OCI-LY1 (cell line): Measurements from ENCODE around the gene IVNS1ABP.

Experiments used
- H2AFZ ChIP-seq: fragments of 200-600 bp; sonication (generic), shearing (Covaris generic); 2 replicates; pipeline ENCODE4 v1.6.0; 2014; ENCODE audit warnings: antibody characterized with exemption, mild to moderate bottlenecking, low read length
- H3F3A ChIP-seq: fragments of 200-600 bp; sonication (generic), shearing (Covaris generic); 2 replicates; pipeline ENCODE4 v1.6.0; 2014; ENCODE audit warnings: mild to moderate bottlenecking, antibody characterized with exemption, low read length, moderate library complexity; ENCODE audit not compliant: insufficient read depth
- H3K27ac ChIP-seq: fragments of 200-600 bp; sonication (generic); 2 replicates; pipeline ENCODE4 v1.5.1; 2014; ENCODE audit warnings: low read length, mixed run types, mild to moderate bottlenecking, low read depth; ENCODE audit not compliant: poor library complexity, severe bottlenecking
- H3K27me3 ChIP-seq: fragments of 200-600 bp; sonication (generic); 2 replicates; pipeline ENCODE4 v1.6.0; 2014; ENCODE audit warnings: antibody characterized with exemption, mild to moderate bottlenecking, low read length, moderate library complexity; ENCODE audit not compliant: insufficient read depth
- H3K36me3 ChIP-seq: fragments of 200-600 bp; sonication (generic); 2 replicates; pipeline ENCODE4 v1.6.1; 2014; ENCODE audit warnings: mild to moderate bottlenecking, antibody characterized with exemption, low read length, moderate library complexity, mixed read lengths; ENCODE audit not compliant: insufficient read depth
- H3K4me1 ChIP-seq: fragments of 200-600 bp; sonication (generic); 2 replicates; pipeline ENCODE4 v1.5.1; 2014; ENCODE audit warnings: mild to moderate bottlenecking, low read length, moderate library complexity; ENCODE audit not compliant: insufficient read depth, severe bottlenecking
- H3K4me2 ChIP-seq: fragments of 200-600 bp; sonication (generic), shearing (Covaris generic); 2 replicates; pipeline ENCODE4 v1.6.1; 2014; ENCODE audit warnings: low read length
- H3K4me3 ChIP-seq: fragments of 200-600 bp; sonication (generic); 2 replicates; pipeline ENCODE4 v1.5.1; 2014; ENCODE audit warnings: low read length, low read depth, mild to moderate bottlenecking, mixed read lengths; ENCODE audit not compliant: poor library complexity, severe bottlenecking
- H3K79me2 ChIP-seq: fragments of 200-600 bp; shearing (Covaris generic); 2 replicates; pipeline ENCODE4 v1.6.1; 2016; ENCODE audit warnings: mixed run types, low read length, mixed read lengths; ENCODE audit not compliant: insufficient read depth
- H3K9ac ChIP-seq: fragments of 200-600 bp; sonication (generic), shearing (Covaris generic); 2 replicates; pipeline ENCODE4 v1.6.1; 2014; ENCODE audit warnings: mild to moderate bottlenecking, low read length, mixed read lengths
- H3K9me2 ChIP-seq: fragments of 200-600 bp; sonication (generic), shearing (Covaris generic); 2 replicates; pipeline ENCODE4 v1.6.1; 2014; ENCODE audit warnings: low read depth, mild to moderate bottlenecking, low read length, mixed read lengths
- H3K9me3 ChIP-seq: fragments of 200-600 bp; shearing (Covaris generic); 2 replicates; pipeline ENCODE4 v1.6.1; 2014; ENCODE audit warnings: low read length, mixed read lengths
- H4K20me1 ChIP-seq: fragments of 200-600 bp; sonication (generic), shearing (Covaris generic); 2 replicates; pipeline ENCODE4 v1.6.0; 2016; ENCODE audit warnings: mild to moderate bottlenecking, low read length; ENCODE audit not compliant: insufficient read depth
- EZH2 ChIP-seq: fragments of 200-600 bp; sonication (generic), shearing (Covaris generic); IDR thresholded peaks from 2 replicates; pipeline ENCODE4 v1.8.0; 2017; ENCODE audit warnings: borderline replicate concordance, mixed run types, mild to moderate bottlenecking, antibody characterized with exemption, low read length, moderate library complexity, mixed read lengths
- TF ChIP-seq, protein P1 (sequence below): fragments of 200-600 bp; sonication (generic), shearing (Covaris generic); IDR thresholded peaks from 2 replicates; pipeline ENCODE4 v1.5.1; 2017; ENCODE audit warnings: mild to moderate bottlenecking, antibody characterized with exemption, low read length, moderate library complexity, mixed read lengths

Gene IVNS1ABP

DNA sequence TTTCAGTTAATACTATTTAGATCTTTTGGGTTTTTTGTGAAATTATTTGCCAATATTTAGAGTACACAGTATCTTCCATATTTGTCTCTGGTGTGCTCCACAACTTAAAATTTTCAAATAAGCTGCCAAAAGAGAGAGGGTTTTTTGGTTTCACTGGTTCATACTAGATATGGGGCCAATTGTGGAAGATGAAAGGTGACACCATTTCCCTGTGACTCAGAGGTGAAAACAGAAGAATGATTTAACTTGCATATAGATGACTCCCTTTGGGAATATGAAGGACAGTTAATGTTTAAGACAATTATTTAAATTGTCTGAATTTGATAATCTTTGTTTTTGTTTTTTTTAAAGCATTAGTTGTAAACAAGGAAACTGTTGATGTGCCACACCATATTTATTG, 37.5 kb downstream of the IVNS1ABP start:
- Histone ChIP-seq H2AFZ (no peak overlapping the region), H3K36me3 (no peaks in the 10 kb centered on the region), H3K79me2 (no peaks in the 10 kb centered on the region), H3K27me3 (no peaks in the 10 kb centered on the region), H3K27ac (no peak overlapping the region), H3K9ac (no peak overlapping the region), H3K9me2 (no peaks in the 10 kb centered on the region), H3K4me3 (no peak overlapping the region), H3F3A (no peaks in the 10 kb centered on the region), H3K4me2 (no peak overlapping the region), H3K9me3 (no peaks in the 10 kb centered on the region), H4K20me1 (no peaks in the 10 kb centered on the region), H3K4me1 (no peaks in the 10 kb centered on the region)
- TF ChIP-seq EZH2 = no peak
- TF ChIP-seq, protein P1, sequence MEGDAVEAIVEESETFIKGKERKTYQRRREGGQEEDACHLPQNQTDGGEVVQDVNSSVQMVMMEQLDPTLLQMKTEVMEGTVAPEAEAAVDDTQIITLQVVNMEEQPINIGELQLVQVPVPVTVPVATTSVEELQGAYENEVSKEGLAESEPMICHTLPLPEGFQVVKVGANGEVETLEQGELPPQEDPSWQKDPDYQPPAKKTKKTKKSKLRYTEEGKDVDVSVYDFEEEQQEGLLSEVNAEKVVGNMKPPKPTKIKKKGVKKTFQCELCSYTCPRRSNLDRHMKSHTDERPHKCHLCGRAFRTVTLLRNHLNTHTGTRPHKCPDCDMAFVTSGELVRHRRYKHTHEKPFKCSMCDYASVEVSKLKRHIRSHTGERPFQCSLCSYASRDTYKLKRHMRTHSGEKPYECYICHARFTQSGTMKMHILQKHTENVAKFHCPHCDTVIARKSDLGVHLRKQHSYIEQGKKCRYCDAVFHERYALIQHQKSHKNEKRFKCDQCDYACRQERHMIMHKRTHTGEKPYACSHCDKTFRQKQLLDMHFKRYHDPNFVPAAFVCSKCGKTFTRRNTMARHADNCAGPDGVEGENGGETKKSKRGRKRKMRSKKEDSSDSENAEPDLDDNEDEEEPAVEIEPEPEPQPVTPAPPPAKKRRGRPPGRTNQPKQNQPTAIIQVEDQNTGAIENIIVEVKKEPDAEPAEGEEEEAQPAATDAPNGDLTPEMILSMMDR = no peak

DNA sequence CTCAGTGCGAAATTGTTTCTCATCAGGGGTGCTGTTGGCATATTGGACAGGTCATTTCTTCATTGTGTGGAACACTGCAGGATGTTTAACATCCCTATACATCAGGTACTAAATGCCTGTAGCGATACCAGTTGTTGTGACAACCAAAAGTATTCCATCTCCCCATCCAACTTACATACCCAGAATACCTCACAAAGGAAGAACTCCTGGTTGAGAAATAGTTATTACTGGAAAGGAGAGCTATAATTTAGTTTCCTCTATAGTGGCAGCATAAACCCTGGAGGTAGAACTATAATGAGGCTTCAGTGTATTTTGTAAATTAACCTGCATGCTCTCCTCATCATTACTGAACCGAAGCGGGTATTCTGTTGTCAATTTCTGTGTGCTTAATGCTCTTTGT, 45.1 kb downstream of the IVNS1ABP start:
- Histone ChIP-seq H3K9me3 (no peaks in the 10 kb centered on the region), H3K79me2 (no peaks in the 10 kb centered on the region), H3K36me3 (no peaks in the 10 kb centered on the region), H4K20me1 (no peaks in the 10 kb centered on the region), H2AFZ (no peak overlapping the region), H3K4me1 (no peaks in the 10 kb centered on the region), H3K27ac (no peak overlapping the region), H3K4me2 (no peak overlapping the region), H3K9me2 (no peaks in the 10 kb centered on the region), H3K9ac (no peak overlapping the region), H3K4me3 (no peak overlapping the region), H3K27me3 (no peaks in the 10 kb centered on the region), H3F3A (no peaks in the 10 kb centered on the region)
- TF ChIP-seq EZH2 = no peak
- TF ChIP-seq, protein P1 = no peak

- H3K9me2 ChIP-seq = no peaks in the 10 kb centered on the region
- no peak overlapping the region for H3K4me2 ChIP-seq
- H3K4me3 ChIP-seq = no peak overlapping the region
- no peaks in the 10 kb centered on the region for H4K20me1 ChIP-seq
- H2AFZ ChIP-seq = no peak overlapping the region
- no peak for TF ChIP-seq EZH2
- no peaks in the 10 kb centered on the region for H3K79me2 ChIP-seq
- H3F3A ChIP-seq = no peaks in the 10 kb centered on the region
- H3K36me3 ChIP-seq = no peaks in the 10 kb centered on the region
- no peak overlapping the region for H3K9ac ChIP-seq
- no peaks in the 10 kb centered on the region for H3K9me3 ChIP-seq
- H3K27me3 ChIP-seq = no peaks in the 10 kb centered on the region
- no peak overlapping the region for H3K27ac ChIP-seq
- H3K4me1 ChIP-seq = no peaks in the 10 kb centered on the region
These were observed 48.7 kb downstream of the IVNS1ABP start for GRCh38 chr1:185268352-185268751.

DNA sequence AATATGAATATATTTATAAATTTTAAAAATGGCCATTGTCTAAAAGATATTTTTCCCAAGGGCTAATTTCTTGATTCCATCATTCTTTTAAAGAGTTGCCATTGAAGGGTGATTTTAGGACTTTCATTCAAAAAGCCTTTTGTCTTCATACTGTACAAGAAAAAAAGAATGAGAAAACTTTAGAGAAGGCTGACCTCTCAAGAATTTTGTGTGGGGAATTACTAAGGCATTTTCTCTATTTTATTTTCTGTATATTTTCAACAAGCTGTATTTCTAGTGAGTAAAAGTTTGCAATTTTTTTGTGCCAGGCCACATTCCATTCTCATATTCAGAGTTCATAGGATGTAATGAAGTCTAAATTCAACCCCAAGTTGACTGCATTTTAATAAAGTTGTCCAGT, 49.3 kb downstream of the IVNS1ABP start:
- Histone ChIP-seq H3K36me3 (no peaks in the 10 kb centered on the region), H3K27ac (no peak overlapping the region), H2AFZ (no peak overlapping the region), H3K4me1 (no peaks in the 10 kb centered on the region), H3F3A (no peaks in the 10 kb centered on the region), H3K9me2 (no peaks in the 10 kb centered on the region), H4K20me1 (no peaks in the 10 kb centered on the region), H3K9me3 (no peaks in the 10 kb centered on the region), H3K27me3 (no peaks in the 10 kb centered on the region), H3K4me3 (no peak overlapping the region), H3K4me2 (no peak overlapping the region), H3K79me2 (no peaks in the 10 kb centered on the region), H3K9ac (no peak overlapping the region)
- TF ChIP-seq, protein P1 = no peak
- TF ChIP-seq EZH2 = no peak
